HL-60 (cell line): ENCODE data around the gene HACD2.

ENCODE experiments used
- DNase-seq, 2 experiments: peaks; one replicate each; pipeline ENCODE4 v3.0.0-alpha.2; 2010 to 2020; ENCODE audit warnings: low read depth in 1 of 2, low spot score in 1 of 2
- H3K27ac ChIP-seq: fragments of 250-450 bp; sonication (Bioruptor Pico); replicated peaks from 2 replicates; pipeline ENCODE4 v1.5.1; 2020; ENCODE audit warnings: mild to moderate bottlenecking, moderate library complexity
- H3K27me3 ChIP-seq: fragments of 250-450 bp; sonication (Bioruptor Pico); 2 replicates; pipeline ENCODE4 v1.5.1; 2021; ENCODE audit warnings: mild to moderate bottlenecking, moderate library complexity; ENCODE audit not compliant: insufficient read depth, poor library complexity, severe bottlenecking
- H3K4me3 ChIP-seq: replicated peaks from 2 replicates; pipeline ENCODE4 v1.5.1; 2011; ENCODE audit warnings: mild to moderate bottlenecking, control low read depth, low read length; ENCODE audit not compliant: insufficient read depth
- GABPA ChIP-seq: IDR thresholded peaks from 2 replicates; pipeline ENCODE4 v1.6.1; 2012; ENCODE audit warnings: low read depth
- POLR2AphosphoS5 ChIP-seq: IDR thresholded peaks from 2 replicates; pipeline ENCODE4 v1.6.1; 2012; ENCODE audit warnings: low read depth
- SPI1 ChIP-seq: IDR thresholded peaks from 2 replicates; pipeline ENCODE4 v1.6.1; 2012; ENCODE audit warnings: low read depth, mild to moderate bottlenecking, borderline replicate concordance
- TF ChIP-seq, protein P1 (sequence below): IDR thresholded peaks from one replicate; pipeline ENCODE4 v1.5.1; 2011; ENCODE audit warnings: low read length, control low read depth, inconsistent platforms; ENCODE audit not compliant: insufficient read depth
- TF ChIP-seq, protein P2 (sequence below): IDR thresholded peaks from 2 replicates; pipeline ENCODE4 v1.6.1; 2012; ENCODE audit warnings: low read depth; ENCODE audit not compliant: insufficient replicate concordance

The HACD2 gene

GRCh38 chr3:123498761-123499160 lies 86.1 kb downstream of the HACD2 start:
- H3K27ac ChIP-seq: no peak overlapping the region
- H3K4me3 ChIP-seq: no peak overlapping the region
- no peak for TF ChIP-seq GABPA
- no peak for DNase-seq
- H3K27me3 ChIP-seq: no peaks in the 10 kb centered on the region

GRCh38 chr3:123493912-123494311 lies 90.9 kb downstream of the HACD2 start:
- H3K4me3 ChIP-seq: no peak overlapping the region
- TF ChIP-seq GABPA: no peak
- no peak for TF ChIP-seq POLR2AphosphoS5
- TF ChIP-seq SPI1: no peak
- TF ChIP-seq, protein P1, sequence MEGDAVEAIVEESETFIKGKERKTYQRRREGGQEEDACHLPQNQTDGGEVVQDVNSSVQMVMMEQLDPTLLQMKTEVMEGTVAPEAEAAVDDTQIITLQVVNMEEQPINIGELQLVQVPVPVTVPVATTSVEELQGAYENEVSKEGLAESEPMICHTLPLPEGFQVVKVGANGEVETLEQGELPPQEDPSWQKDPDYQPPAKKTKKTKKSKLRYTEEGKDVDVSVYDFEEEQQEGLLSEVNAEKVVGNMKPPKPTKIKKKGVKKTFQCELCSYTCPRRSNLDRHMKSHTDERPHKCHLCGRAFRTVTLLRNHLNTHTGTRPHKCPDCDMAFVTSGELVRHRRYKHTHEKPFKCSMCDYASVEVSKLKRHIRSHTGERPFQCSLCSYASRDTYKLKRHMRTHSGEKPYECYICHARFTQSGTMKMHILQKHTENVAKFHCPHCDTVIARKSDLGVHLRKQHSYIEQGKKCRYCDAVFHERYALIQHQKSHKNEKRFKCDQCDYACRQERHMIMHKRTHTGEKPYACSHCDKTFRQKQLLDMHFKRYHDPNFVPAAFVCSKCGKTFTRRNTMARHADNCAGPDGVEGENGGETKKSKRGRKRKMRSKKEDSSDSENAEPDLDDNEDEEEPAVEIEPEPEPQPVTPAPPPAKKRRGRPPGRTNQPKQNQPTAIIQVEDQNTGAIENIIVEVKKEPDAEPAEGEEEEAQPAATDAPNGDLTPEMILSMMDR: no peak
- TF ChIP-seq, protein P2, sequence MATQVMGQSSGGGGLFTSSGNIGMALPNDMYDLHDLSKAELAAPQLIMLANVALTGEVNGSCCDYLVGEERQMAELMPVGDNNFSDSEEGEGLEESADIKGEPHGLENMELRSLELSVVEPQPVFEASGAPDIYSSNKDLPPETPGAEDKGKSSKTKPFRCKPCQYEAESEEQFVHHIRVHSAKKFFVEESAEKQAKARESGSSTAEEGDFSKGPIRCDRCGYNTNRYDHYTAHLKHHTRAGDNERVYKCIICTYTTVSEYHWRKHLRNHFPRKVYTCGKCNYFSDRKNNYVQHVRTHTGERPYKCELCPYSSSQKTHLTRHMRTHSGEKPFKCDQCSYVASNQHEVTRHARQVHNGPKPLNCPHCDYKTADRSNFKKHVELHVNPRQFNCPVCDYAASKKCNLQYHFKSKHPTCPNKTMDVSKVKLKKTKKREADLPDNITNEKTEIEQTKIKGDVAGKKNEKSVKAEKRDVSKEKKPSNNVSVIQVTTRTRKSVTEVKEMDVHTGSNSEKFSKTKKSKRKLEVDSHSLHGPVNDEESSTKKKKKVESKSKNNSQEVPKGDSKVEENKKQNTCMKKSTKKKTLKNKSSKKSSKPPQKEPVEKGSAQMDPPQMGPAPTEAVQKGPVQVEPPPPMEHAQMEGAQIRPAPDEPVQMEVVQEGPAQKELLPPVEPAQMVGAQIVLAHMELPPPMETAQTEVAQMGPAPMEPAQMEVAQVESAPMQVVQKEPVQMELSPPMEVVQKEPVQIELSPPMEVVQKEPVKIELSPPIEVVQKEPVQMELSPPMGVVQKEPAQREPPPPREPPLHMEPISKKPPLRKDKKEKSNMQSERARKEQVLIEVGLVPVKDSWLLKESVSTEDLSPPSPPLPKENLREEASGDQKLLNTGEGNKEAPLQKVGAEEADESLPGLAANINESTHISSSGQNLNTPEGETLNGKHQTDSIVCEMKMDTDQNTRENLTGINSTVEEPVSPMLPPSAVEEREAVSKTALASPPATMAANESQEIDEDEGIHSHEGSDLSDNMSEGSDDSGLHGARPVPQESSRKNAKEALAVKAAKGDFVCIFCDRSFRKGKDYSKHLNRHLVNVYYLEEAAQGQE: no peak
- H3K27me3 ChIP-seq: no peaks in the 10 kb centered on the region
- DNase-seq: no peak
- H3K27ac ChIP-seq: no peak overlapping the region

DNA sequence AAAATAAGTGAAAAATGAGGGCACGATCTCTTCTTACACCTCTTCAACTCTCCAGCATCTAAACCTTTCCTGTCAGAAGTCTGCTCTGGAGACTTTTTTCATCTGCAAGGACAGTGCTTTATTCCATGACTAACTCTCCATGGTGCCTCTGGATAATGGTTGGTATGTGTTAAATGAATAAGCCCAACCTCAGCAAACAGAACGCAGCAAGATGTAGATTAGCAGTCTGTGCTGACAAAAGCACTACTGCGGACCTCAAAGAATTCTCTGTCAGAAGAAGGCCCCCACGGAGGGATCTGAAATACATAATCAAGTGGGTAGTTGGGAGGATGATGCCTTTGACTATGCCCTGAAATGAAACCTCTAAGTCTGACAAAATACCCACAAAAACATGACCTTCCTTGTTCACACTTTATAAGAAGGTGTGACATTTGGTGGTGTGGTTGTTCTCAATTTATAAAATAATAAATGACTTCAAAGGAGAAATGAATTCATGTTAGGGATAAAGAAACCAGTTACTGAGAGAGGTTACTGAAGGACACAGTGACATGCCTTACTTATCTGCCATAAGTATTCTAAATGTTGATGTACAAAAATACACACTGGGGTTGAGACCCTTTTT lies 92.8 kb downstream of the HACD2 start:
- no peak overlapping the region for H3K4me3 ChIP-seq
- no peaks in the 10 kb centered on the region for H3K27me3 ChIP-seq
- TF ChIP-seq POLR2AphosphoS5: no peak
- TF ChIP-seq, protein P2: no peak
- TF ChIP-seq, protein P1: no peak
- TF ChIP-seq GABPA: no peak
- no peak for TF ChIP-seq SPI1
- DNase-seq: no peak
- H3K27ac ChIP-seq: no peak overlapping the region

DNA sequence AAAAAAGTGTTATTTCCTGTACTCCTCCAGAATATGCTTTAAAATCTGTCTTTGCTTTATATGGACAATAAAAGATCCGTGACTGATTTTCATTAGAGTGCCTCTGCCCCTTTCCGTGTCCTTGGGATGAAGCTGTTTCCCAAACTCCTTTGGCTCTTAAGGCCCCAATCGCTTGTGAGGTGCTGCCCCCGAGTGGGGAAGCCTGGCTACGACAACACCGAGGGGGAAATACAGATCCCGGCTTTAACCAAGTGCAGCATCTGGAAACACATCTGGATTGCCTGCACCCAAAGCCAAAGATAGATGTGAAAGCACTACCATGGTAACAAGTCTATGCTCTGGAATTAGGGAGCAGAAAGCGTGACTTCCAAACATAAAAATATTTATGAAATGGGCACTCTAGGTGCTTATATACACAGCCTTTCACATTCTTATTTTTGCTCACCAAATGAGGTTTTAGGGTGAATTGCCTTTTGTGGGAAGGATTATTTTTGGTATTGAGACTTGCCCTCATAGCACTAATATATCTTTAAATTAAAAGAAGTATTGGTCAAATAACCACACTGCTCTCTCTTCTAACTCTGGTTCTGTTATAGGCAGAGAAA lies 95.4 kb downstream of the HACD2 start:
- DNase-seq: peak; percentile 29 to 53
- H3K27me3 ChIP-seq: no peaks in the 10 kb centered on the region
- H3K4me3 ChIP-seq: no peak overlapping the region
- TF ChIP-seq GABPA: no peak
- TF ChIP-seq, protein P1: peak; percentile 93
- H3K27ac ChIP-seq: no peak overlapping the region
